SK-N-MC (cell line): ENCODE measurements around the gene EEFSEC.

Source experiments
- FOXP2 ChIP-seq: optimal IDR thresholded peaks from 2 replicates; pipeline ENCODE3; 2011; ENCODE audit warnings: mild to moderate bottlenecking, moderate library complexity; ENCODE audit not compliant: insufficient read depth; ENCODE audit errors: extremely low read length, control extremely low read depth
- POLR2AphosphoS5 ChIP-seq: IDR thresholded peaks from 2 replicates; pipeline ENCODE4 v1.6.1; 2012; ENCODE audit warnings: mild to moderate bottlenecking, low read depth, low read length, borderline replicate concordance

DNA sequence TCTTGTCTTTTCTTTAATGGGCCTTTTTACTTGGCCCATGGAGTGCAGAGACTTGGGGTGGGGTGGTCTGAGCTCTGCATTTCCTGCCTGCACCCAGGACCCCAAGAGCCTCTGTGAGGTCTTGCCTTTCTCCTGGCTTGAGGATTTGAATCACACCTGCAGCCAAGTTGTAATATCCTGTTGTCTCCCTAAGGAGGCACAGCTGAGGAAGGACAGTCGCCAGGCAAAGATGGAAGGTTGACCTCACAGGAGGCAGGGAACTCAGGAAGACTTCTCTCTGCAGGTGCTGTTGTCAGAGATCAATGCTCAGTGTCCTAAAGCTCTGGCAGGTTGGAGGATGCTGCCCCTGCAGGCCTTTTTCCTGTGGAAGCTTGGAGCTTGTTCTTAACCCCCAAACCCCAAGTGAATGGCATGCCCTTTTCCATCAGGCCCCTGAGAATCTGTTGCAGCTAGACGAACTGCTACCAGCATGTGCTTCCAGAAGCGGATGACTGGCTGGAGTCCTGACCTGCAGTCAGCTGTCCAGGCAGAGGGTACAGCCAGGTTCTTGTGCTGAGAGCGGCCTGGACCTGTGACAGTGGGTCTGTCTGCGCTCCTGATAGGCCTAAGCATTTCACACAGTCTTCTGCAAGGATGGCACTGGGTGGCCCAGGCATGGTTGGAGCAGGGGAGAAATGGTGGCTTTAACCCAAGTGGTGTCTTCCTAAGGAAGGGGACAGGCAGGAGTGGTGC is 120.0 kb downstream of the EEFSEC start:
- TF ChIP-seq POLR2AphosphoS5 = no peak
- no peak for TF ChIP-seq FOXP2
